K562 (cell line): ENCODE data around the gene PYM1. TPM values are rescaled to one million over a fixed set of nuclear protein-coding genes. Genes with fewer than 3 reads are reported as not detected.

Experiments
- CEBPB ChIP-seq: fragments of 450-650 bp; IDR thresholded peaks from 2 replicates; pipeline ENCODE4 v1.6.1; 2016; ENCODE audit warnings: missing genetic modification characterization, missing compliant biosample characterization
- CEBPG ChIP-seq, 3 experiments: fragments of 200-800 bp in 1 of 3; sonication (Bioruptor generic) in 1 of 3; sonication (generic) in 1 of 3; formaldehyde crosslinking in 1 of 3; IDR thresholded peaks in 2 of 3; conservative IDR thresholded peaks in 1 of 3; 2 replicates each; pipeline versions ENCODE4 v1.6.1 to v1.8.0; 2016 to 2022; ENCODE audit warnings: missing compliant biosample characterization in 2 of 3, missing genetic modification characterization in 2 of 3, mild to moderate bottlenecking in 1 of 3, missing genetic modification reagents in 1 of 3
- GABPA ChIP-seq: fragments of 200-800 bp; sonication (Bioruptor generic); conservative IDR thresholded peaks from 2 replicates; pipeline ENCODE4 v1.6.1; 2016; ENCODE audit warnings: low read depth, missing genetic modification characterization, missing compliant biosample characterization
- NFATC3 ChIP-seq: fragments of 450-650 bp; IDR thresholded peaks from 2 replicates; pipeline ENCODE4 v1.6.1; 2017; ENCODE audit warnings: mild to moderate bottlenecking
- POU5F1 ChIP-seq: fragments of 150-350 bp; IDR thresholded peaks from 2 replicates; pipeline ENCODE4 v1.6.1; 2014; ENCODE audit warnings: borderline replicate concordance, low read length, low read depth, mild to moderate bottlenecking; ENCODE audit not compliant: partially characterized antibody
- REST ChIP-seq, 2 experiments: fragments of 450-650 bp; formaldehyde crosslinking in 1 of 2; IDR thresholded peaks; 2 replicates each; pipeline versions ENCODE4 v1.4.0 to v1.6.1; 2014 to 2020; ENCODE audit warnings: mild to moderate bottlenecking in 2 of 2, borderline replicate concordance in 1 of 2, low read depth in 1 of 2
- TCF7 ChIP-seq: sonication (generic); IDR thresholded peaks from 2 replicates; pipeline ENCODE4 v1.6.1; 2016; ENCODE audit warnings: antibody characterized with exemption, borderline replicate concordance
- TEAD4 ChIP-seq, 2 experiments: sonication (generic) in 1 of 2; formaldehyde crosslinking in 1 of 2; IDR thresholded peaks; 2 replicates each; pipeline versions ENCODE4 v1.6.1 to v1.8.0; 2012 to 2022; ENCODE audit warnings: borderline replicate concordance in 1 of 2, inconsistent platforms in 1 of 2, low read length in 1 of 2, mild to moderate bottlenecking in 1 of 2, missing genetic modification reagents in 1 of 2
- ZNF232 ChIP-seq: sonication (generic); formaldehyde crosslinking; IDR thresholded peaks from 2 replicates; pipeline ENCODE4 v1.8.0; 2022; ENCODE audit warnings: mild to moderate bottlenecking, missing genetic modification reagents
- ZNF311 ChIP-seq: fragments of 250-450 bp; sonication (Bioruptor Pico); IDR thresholded peaks from 2 replicates; pipeline ENCODE4 v1.4.0; 2020; ENCODE audit warnings: mild to moderate bottlenecking, moderate library complexity
- ZNF436 ChIP-seq: fragments of 250-450, 450-650 bp; sonication (Bioruptor Pico); formaldehyde crosslinking; IDR thresholded peaks from 2 replicates; pipeline ENCODE4 v1.7.0; 2020; ENCODE audit warnings: mild to moderate bottlenecking
- ZNF518B ChIP-seq: fragments of 250-450 bp; sonication (Bioruptor Pico); IDR thresholded peaks from 2 replicates; pipeline ENCODE4 v1.5.0; 2021; ENCODE audit warnings: mild to moderate bottlenecking, moderate library complexity
- polyA plus RNA-seq, 8 experiments: library from polyadenylated mRNA; depleted of rRNA in 4 of 8; stranded (reverse) in 5 of 8; unstranded in 3 of 8; fragments of >200 nt; fragmentation: Nextera tagmentation in 2 of 8; fragmentation: Illumina TruSeq in 1 of 8; extraction: Ambion mirVana in 2 of 8; extraction: Trizol in 1 of 8; gene quantifications; 2 replicates each; pipeline versions ENCODE4 v1.2.1 to v1.2.3, GENCODE V29; 2011 to 2014; ENCODE audit warnings: inconsistent platforms in 1 of 8, missing spikeins in 1 of 8
- total RNA-seq, 7 experiments: library from RNA; depleted of rRNA in 6 of 7; stranded (reverse); fragments of >200 nt in 6 of 7; fragmentation: Illumina TruSeq in 2 of 7; extraction: Trizol in 2 of 7; gene quantifications; 2 replicates each; pipeline versions ENCODE4 v1.2.1 to v1.2.3, GENCODE V29; 2011 to 2021; ENCODE audit warnings: low replicate concordance in 1 of 7
- TF ChIP-seq, protein P1 (sequence below): fragments of 450-650 bp; formaldehyde crosslinking; conservative IDR thresholded peaks from 2 replicates; pipeline ENCODE4 v1.4.0; 2022; ENCODE audit warnings: mild to moderate bottlenecking, missing genetic modification characterization

Gene PYM1
- total and polyA plus RNA-seq, 9 of the 15 experiments (the other 6 are each of a cell fraction or from before 2014, with no cell fraction given), result 29.0 to 51.3 (median 34.1) TPM

DNA sequence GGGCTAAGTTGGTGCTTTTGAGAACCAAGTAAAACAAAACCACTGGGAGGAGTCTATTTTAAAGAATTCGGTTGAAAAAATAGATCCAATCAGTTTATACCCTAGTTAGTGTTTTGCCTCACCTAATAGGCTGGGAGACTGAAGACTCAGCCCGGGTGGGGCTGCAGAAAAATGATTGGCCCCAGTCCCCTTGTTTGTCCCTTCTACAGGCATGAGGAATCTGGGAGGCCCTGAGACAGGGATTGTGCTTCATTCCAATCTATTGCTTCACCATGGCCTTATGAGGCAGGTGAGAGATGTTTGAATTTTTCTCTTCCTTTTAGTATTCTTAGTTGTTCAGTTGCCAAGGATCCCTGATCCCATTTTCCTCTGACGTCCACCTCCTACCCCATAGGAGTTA is 44.3 kb upstream of the PYM1 start (continued):
- TF ChIP-seq REST (IDR thresholded peaks at IDR 0.05; ENCODE audit: borderline replicate concordance), result no peak
- no peak for TF ChIP-seq REST (CRISPR knock-in tag; IDR thresholded peaks at IDR 0.05; ENCODE audit: low read depth)
- TF ChIP-seq ZNF311 (CRISPR knock-in tag), result no peak
- TF ChIP-seq ZNF232 (CRISPR knock-in tag), result no peak
- no peak for TF ChIP-seq TEAD4 (IDR thresholded peaks at IDR 0.05; ENCODE audit: low read length)
- no peak for TF ChIP-seq TEAD4 (CRISPR knock-in tag; IDR thresholded peaks at IDR 0.05; ENCODE audit: borderline replicate concordance)
- no peak for TF ChIP-seq TCF7
- TF ChIP-seq ZNF518B, result no peak
- TF ChIP-seq, protein P1, sequence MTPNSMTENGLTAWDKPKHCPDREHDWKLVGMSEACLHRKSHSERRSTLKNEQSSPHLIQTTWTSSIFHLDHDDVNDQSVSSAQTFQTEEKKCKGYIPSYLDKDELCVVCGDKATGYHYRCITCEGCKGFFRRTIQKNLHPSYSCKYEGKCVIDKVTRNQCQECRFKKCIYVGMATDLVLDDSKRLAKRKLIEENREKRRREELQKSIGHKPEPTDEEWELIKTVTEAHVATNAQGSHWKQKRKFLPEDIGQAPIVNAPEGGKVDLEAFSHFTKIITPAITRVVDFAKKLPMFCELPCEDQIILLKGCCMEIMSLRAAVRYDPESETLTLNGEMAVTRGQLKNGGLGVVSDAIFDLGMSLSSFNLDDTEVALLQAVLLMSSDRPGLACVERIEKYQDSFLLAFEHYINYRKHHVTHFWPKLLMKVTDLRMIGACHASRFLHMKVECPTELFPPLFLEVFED, result no peak
- no peak for TF ChIP-seq POU5F1
- peak; percentile 56; the same call in 1 of the 2 replicates for TF ChIP-seq CEBPB
- TF ChIP-seq CEBPG (CRISPR knock-in tag; IDR thresholded peaks at IDR 0.05), result no peak
- TF ChIP-seq CEBPG (tag; conservative IDR thresholded peaks at IDR 0.05 in 1 of 2, IDR thresholded peaks at IDR 0.05 in 1 of 2), result 0 out of 4 replicates have a peak, but pooled peaks of 1 of the 2 experiments have one; percentile 20
- no peak for TF ChIP-seq NFATC3
- no peak for TF ChIP-seq ZNF436 (CRISPR knock-in tag)
- TF ChIP-seq GABPA (tag), result no peak
